ENCODE data around the gene CPLX4. TPM values are rescaled to one million over a fixed set of nuclear protein-coding genes. Genes with fewer than 3 reads are reported as not detected.
A peak's percentile ranks its signal among the peaks of the same experiment; 100 is the strongest.
"Not testable (repeated sequence)": the region's sequence is repeated elsewhere in the genome, so short reads cannot be mapped to it uniquely, and the experiment has no call there.

The CPLX4 gene
- total and polyA plus RNA-seq, 10 donors, result 0.04 TPM; not detected in 9

- DNase-seq, result peak; percentile 29
- H3K27me3 ChIP-seq (replicated peaks in 1 of 7), result peaks cover 13 to 64% (median 61%) of the 10 kb centered on the region in 7 donors
- no peak overlapping the region for H3K4me3 ChIP-seq
- no peak overlapping the region for H3K27ac ChIP-seq
- H3K9me3 ChIP-seq, result peaks cover 0 to 7% (median 0%) of the 10 kb centered on the region in 8 donors
- TF ChIP-seq POLR2A (IDR thresholded peaks at IDR 0.05), result no peak
- no peak for TF ChIP-seq CTCF (IDR thresholded peaks at IDR 0.05 in 8 of 11, conservative IDR thresholded peaks at IDR 0.05 in 3 of 11)
- no peak for TF ChIP-seq POLR2AphosphoS5 (IDR thresholded peaks at IDR 0.05)
- H3K36me3 ChIP-seq, result no peaks in the 10 kb centered on the region
- peaks cover 0 to 36% (median 23%) of the 10 kb centered on the region in 6 donors for H3K4me1 ChIP-seq
- intact Hi-C loops (cut with DNase I; ENCODE audit: low total_unique reads), result no loop called here
- 11 to 16% (median 14%) methylated on average over 16 of the region's 16 CpGs for WGBS, 5 donors
These were observed 54.8 kb downstream of the CPLX4 start for GRCh38 chr18:59263661-59264060.

GRCh38 chr18:59262243-59262642, 56.2 kb downstream of the CPLX4 start:
- Histone ChIP-seq H3K27me3 (replicated peaks in 1 of 7) (peaks cover 4 to 53% (median 47%) of the 10 kb centered on the region in 7 donors), H3K4me1 (peaks cover 0 to 22% (median 14%) of the 10 kb centered on the region in 6 donors)
- H3K36me3 ChIP-seq; H3K9me3 ChIP-seq; H3K4me3 ChIP-seq; DNase-seq; H3K27ac ChIP-seq; intact Hi-C loops (cut with DNase I; ENCODE audit: low total_unique reads): not testable (repeated sequence)
- WGBS, 5 donors, result 89 to 100% (median 91%) methylated on average over 1 to 2 of the region's 2 CpGs

GRCh38 chr18:59261842-59262241, 56.6 kb downstream of the CPLX4 start:
- H3K36me3 ChIP-seq; DNase-seq; intact Hi-C loops (cut with DNase I; ENCODE audit: low total_unique reads); H3K4me3 ChIP-seq; H3K27ac ChIP-seq: not testable (repeated sequence)
- WGBS, 5 donors, result 50 to 92% (median 74%) methylated on average over 2 to 3 of the region's 3 CpGs
- Histone ChIP-seq H3K9me3 (peaks cover 0 to 13% (median 1%) of the 10 kb centered on the region in 8 donors), H3K27me3 (replicated peaks in 1 of 7) (peaks cover 4 to 53% (median 43%) of the 10 kb centered on the region in 7 donors), H3K4me1 (peaks cover 0 to 19% (median 14%) of the 10 kb centered on the region in 6 donors)

- Histone ChIP-seq H3K9me3 (peaks cover 0 to 21% (median 4%) of the 10 kb centered on the region in 8 donors), H3K27me3 (replicated peaks in 1 of 7) (peaks cover 0 to 46% (median 0%) of the 10 kb centered on the region in 7 donors)
- DNase-seq; H3K36me3 ChIP-seq; H3K27ac ChIP-seq; H3K4me3 ChIP-seq; intact Hi-C loops (cut with DNase I; ENCODE audit: low total_unique reads); H3K4me1 ChIP-seq: not testable (repeated sequence)
- 82 to 100% (median 88%) methylated on average over 1 to 30 of the region's 30 CpGs for WGBS, 5 donors
These were observed 63.0 kb downstream of the CPLX4 start for GRCh38 chr18:59255491-59255890.

- H3K27me3 ChIP-seq (replicated peaks in 1 of 7), result peaks cover 0 to 52% (median 17%) of the 10 kb centered on the region in 7 donors
- no peak overlapping the region for H3K4me3 ChIP-seq
- no peak overlapping the region for H3K27ac ChIP-seq
- WGBS, 5 donors, result 31 to 40% (median 35%) methylated on average over 5 of the region's 5 CpGs
- no peaks in the 10 kb centered on the region for H3K4me1 ChIP-seq
- TF ChIP-seq POLR2A (IDR thresholded peaks at IDR 0.05) (no peak), POLR2AphosphoS5 (IDR thresholded peaks at IDR 0.05) (no peak), CTCF (IDR thresholded peaks at IDR 0.05 in 8 of 11, conservative IDR thresholded peaks at IDR 0.05 in 3 of 11) (peak in 10 of 11 experiments; percentile 21 to 70 (median 52))
- no peaks in the 10 kb centered on the region for H3K36me3 ChIP-seq
- no peaks in the 10 kb centered on the region for H3K9me3 ChIP-seq
- DNase-seq, result no peak
- intact Hi-C loops (cut with DNase I; ENCODE audit: low total_unique reads), result loop anchor here (5.0 to 10.0 kb wide), 2 partner anchors 56 to 153 kb away; no protein-coding TSS in a partner anchor
These were observed 69.2 kb downstream of the CPLX4 start for GRCh38 chr18:59249199-59249774.
